ENCODE results near the gene UBE2L3.
"Not testable (repeated sequence)": the region's sequence is repeated elsewhere in the genome, so short reads cannot be mapped to it uniquely, and the experiment has no call there.

UBE2L3 gene

GRCh38 chr22:21551361-21551760 is 16.2 kb upstream of the UBE2L3 start, which contains the start of gene RIMBP3C:
Gene RIMBP3C (minus strand): TSS chr22:21551461. CDS start chr22:21550976, 485 bp downstream.
- WGBS, 2 experiments, result no CpG with 5 or more reads among the region's 4 CpGs
- not testable (repeated sequence) for H3K27ac ChIP-seq (ENCODE audit: insufficient read depth, low read depth, low read length, poor library complexity, severe bottlenecking); H3K27me3 ChIP-seq (ENCODE audit: control insufficient read depth, insufficient read depth, low read length, poor library complexity, severe bottlenecking); H3K9me3 ChIP-seq (ENCODE audit: control insufficient read depth, low read length); H3K4me3 ChIP-seq (ENCODE audit: insufficient read depth, low read depth, low read length); H3K36me3 ChIP-seq (ENCODE audit: control insufficient read depth, insufficient read depth, low read length); H3K4me1 ChIP-seq (ENCODE audit: control insufficient read depth, insufficient read depth, low read length)

- H3K4me1 ChIP-seq (ENCODE audit: control insufficient read depth, insufficient read depth, low read length); H3K27ac ChIP-seq (ENCODE audit: insufficient read depth, low read depth, low read length, poor library complexity, severe bottlenecking); H3K4me3 ChIP-seq (ENCODE audit: insufficient read depth, low read depth, low read length); H3K9me3 ChIP-seq (ENCODE audit: control insufficient read depth, low read length); H3K27me3 ChIP-seq (ENCODE audit: control insufficient read depth, insufficient read depth, low read length, poor library complexity, severe bottlenecking); H3K36me3 ChIP-seq (ENCODE audit: control insufficient read depth, insufficient read depth, low read length): not testable (repeated sequence)
- WGBS, 2 experiments, result 88 to 96% methylated on average over 2 to 3 of the region's 10 CpGs
Measured at GRCh38 chr22:21559345-21560125, 8.0 kb upstream of the UBE2L3 start.

GRCh38 chr22:21560657-21561056 is 6.9 kb upstream of the UBE2L3 start:
- not testable (repeated sequence) for H3K4me1 ChIP-seq (ENCODE audit: control insufficient read depth, insufficient read depth, low read length); H3K4me3 ChIP-seq (ENCODE audit: insufficient read depth, low read depth, low read length); H3K36me3 ChIP-seq (ENCODE audit: control insufficient read depth, insufficient read depth, low read length); H3K9me3 ChIP-seq (ENCODE audit: control insufficient read depth, low read length); H3K27me3 ChIP-seq (ENCODE audit: control insufficient read depth, insufficient read depth, low read length, poor library complexity, severe bottlenecking); H3K27ac ChIP-seq (ENCODE audit: insufficient read depth, low read depth, low read length, poor library complexity, severe bottlenecking)
- no CpG with 5 or more reads among the region's 3 CpGs for WGBS, 2 experiments

GRCh38 chr22:21563912-21564311 is 3.6 kb upstream of the UBE2L3 start:
- no peaks in the 10 kb centered on the region for H3K27me3 ChIP-seq (ENCODE audit: control insufficient read depth, insufficient read depth, low read length, poor library complexity, severe bottlenecking)
- no peak overlapping the region for H3K4me3 ChIP-seq (ENCODE audit: insufficient read depth, low read depth, low read length)
- 95 to 97% methylated on average over 8 of the region's 8 CpGs for WGBS, 2 experiments
- no peaks in the 10 kb centered on the region for H3K9me3 ChIP-seq (ENCODE audit: control insufficient read depth, low read length)
- peaks cover 3% of the 10 kb centered on the region for H3K4me1 ChIP-seq (ENCODE audit: control insufficient read depth, insufficient read depth, low read length)
- no peaks in the 10 kb centered on the region for H3K36me3 ChIP-seq (ENCODE audit: control insufficient read depth, insufficient read depth, low read length)
- H3K27ac ChIP-seq (ENCODE audit: insufficient read depth, low read depth, low read length, poor library complexity, severe bottlenecking), result no peak overlapping the region

GRCh38 chr22:21564411-21564810 is 3.1 kb upstream of the UBE2L3 start:
- Histone ChIP-seq H3K4me3 (ENCODE audit: insufficient read depth, low read depth, low read length) (no peak overlapping the region), H3K9me3 (ENCODE audit: control insufficient read depth, low read length) (no peaks in the 10 kb centered on the region), H3K27me3 (ENCODE audit: control insufficient read depth, insufficient read depth, low read length, poor library complexity, severe bottlenecking) (no peaks in the 10 kb centered on the region), H3K36me3 (ENCODE audit: control insufficient read depth, insufficient read depth, low read length) (no peaks in the 10 kb centered on the region), H3K4me1 (ENCODE audit: control insufficient read depth, insufficient read depth, low read length) (peaks cover 8% of the 10 kb centered on the region), H3K27ac (ENCODE audit: insufficient read depth, low read depth, low read length, poor library complexity, severe bottlenecking) (no peak overlapping the region)
- WGBS, 2 experiments, result 87 to 92% methylated on average over 6 of the region's 6 CpGs

GRCh38 chr22:21568347-21569075 is 997 bp downstream of the UBE2L3 start:
- Histone ChIP-seq H3K27ac (ENCODE audit: insufficient read depth, low read depth, low read length, poor library complexity, severe bottlenecking) (no peak overlapping the region), H3K27me3 (ENCODE audit: control insufficient read depth, insufficient read depth, low read length, poor library complexity, severe bottlenecking) (no peaks in the 10 kb centered on the region), H3K4me1 (ENCODE audit: control insufficient read depth, insufficient read depth, low read length) (peaks cover 19% of the 10 kb centered on the region), H3K36me3 (ENCODE audit: control insufficient read depth, insufficient read depth, low read length) (no peaks in the 10 kb centered on the region), H3K9me3 (ENCODE audit: control insufficient read depth, low read length) (no peaks in the 10 kb centered on the region), H3K4me3 (ENCODE audit: insufficient read depth, low read depth, low read length) (peak overlapping the region; percentile 93)
- 3 to 5% methylated on average over 26 of the region's 26 CpGs for WGBS, 2 experiments

- 73 to 74% methylated on average over 12 of the region's 12 CpGs for WGBS, 2 experiments
- not testable (repeated sequence) for H3K27ac ChIP-seq (ENCODE audit: insufficient read depth, low read depth, low read length, poor library complexity, severe bottlenecking); H3K9me3 ChIP-seq (ENCODE audit: control insufficient read depth, low read length)
Measured at GRCh38 chr22:21569076-21569427, 1.5 kb downstream of the UBE2L3 start.

GRCh38 chr22:21569459-21570170 is 2.1 kb downstream of the UBE2L3 start:
- peaks cover 19% of the 10 kb centered on the region for H3K4me1 ChIP-seq (ENCODE audit: control insufficient read depth, insufficient read depth, low read length)
- peak overlapping the region; percentile 6 for H3K27ac ChIP-seq (ENCODE audit: insufficient read depth, low read depth, low read length, poor library complexity, severe bottlenecking)
- H3K9me3 ChIP-seq (ENCODE audit: control insufficient read depth, low read length), result no peaks in the 10 kb centered on the region
- no peaks in the 10 kb centered on the region for H3K27me3 ChIP-seq (ENCODE audit: control insufficient read depth, insufficient read depth, low read length, poor library complexity, severe bottlenecking)
- H3K4me3 ChIP-seq (ENCODE audit: insufficient read depth, low read depth, low read length), result peak overlapping the region; percentile 8
- no peaks in the 10 kb centered on the region for H3K36me3 ChIP-seq (ENCODE audit: control insufficient read depth, insufficient read depth, low read length)
- 65 to 70% methylated on average over 8 of the region's 8 CpGs for WGBS, 2 experiments

More at GRCh38 chr22:21569076-21569427, 1.5 kb downstream of the UBE2L3 start:
- H3K36me3 ChIP-seq (ENCODE audit: control insufficient read depth, insufficient read depth, low read length); H3K27me3 ChIP-seq (ENCODE audit: control insufficient read depth, insufficient read depth, low read length, poor library complexity, severe bottlenecking): not testable (repeated sequence)
- H3K4me3 ChIP-seq (ENCODE audit: insufficient read depth, low read depth, low read length), result peak overlapping the region; percentile 93
- peaks cover 19% of the 10 kb centered on the region for H3K4me1 ChIP-seq (ENCODE audit: control insufficient read depth, insufficient read depth, low read length)

GRCh38 chr22:21570398-21570797 is 2.9 kb downstream of the UBE2L3 start:
- Histone ChIP-seq H3K27me3 (ENCODE audit: control insufficient read depth, insufficient read depth, low read length, poor library complexity, severe bottlenecking) (no peaks in the 10 kb centered on the region), H3K27ac (ENCODE audit: insufficient read depth, low read depth, low read length, poor library complexity, severe bottlenecking) (no peak overlapping the region), H3K4me3 (ENCODE audit: insufficient read depth, low read depth, low read length) (no peak overlapping the region)

GRCh38 chr22:21571679-21572078 is 4.2 kb downstream of the UBE2L3 start:
- WGBS, 2 experiments, result 93 to 96% methylated on average over 4 of the region's 4 CpGs
- no peaks in the 10 kb centered on the region for H3K36me3 ChIP-seq (ENCODE audit: control insufficient read depth, insufficient read depth, low read length)
- no peaks in the 10 kb centered on the region for H3K9me3 ChIP-seq (ENCODE audit: control insufficient read depth, low read length)
- no peak overlapping the region for H3K27ac ChIP-seq (ENCODE audit: insufficient read depth, low read depth, low read length, poor library complexity, severe bottlenecking)
- no peak overlapping the region for H3K4me3 ChIP-seq (ENCODE audit: insufficient read depth, low read depth, low read length)
- peaks cover 19% of the 10 kb centered on the region for H3K4me1 ChIP-seq (ENCODE audit: control insufficient read depth, insufficient read depth, low read length)
- no peaks in the 10 kb centered on the region for H3K27me3 ChIP-seq (ENCODE audit: control insufficient read depth, insufficient read depth, low read length, poor library complexity, severe bottlenecking)

More at GRCh38 chr22:21570398-21570797, 2.9 kb downstream of the UBE2L3 start:
- no peaks in the 10 kb centered on the region for H3K36me3 ChIP-seq (ENCODE audit: control insufficient read depth, insufficient read depth, low read length)
- 73 to 75% methylated on average over 4 of the region's 4 CpGs for WGBS, 2 experiments
- peaks cover 19% of the 10 kb centered on the region for H3K4me1 ChIP-seq (ENCODE audit: control insufficient read depth, insufficient read depth, low read length)
- no peaks in the 10 kb centered on the region for H3K9me3 ChIP-seq (ENCODE audit: control insufficient read depth, low read length)
